GM04503 (cell line): Measurements from ENCODE around the gene LRRC74A.
"Not testable (repeated sequence)": the region's sequence is repeated elsewhere in the genome, so short reads cannot be mapped to it uniquely, and the experiment has no call there.

Source experiments
- DNase-seq: peaks from one replicate; pipeline ENCODE4 v3.0.0-alpha.2; 2012; ENCODE audit warnings: low read depth

Gene LRRC74A

GRCh38 chr14:76891391-76891790 lies 65.2 kb downstream of the LRRC74A start:
- DNase-seq = no peak

DNA sequence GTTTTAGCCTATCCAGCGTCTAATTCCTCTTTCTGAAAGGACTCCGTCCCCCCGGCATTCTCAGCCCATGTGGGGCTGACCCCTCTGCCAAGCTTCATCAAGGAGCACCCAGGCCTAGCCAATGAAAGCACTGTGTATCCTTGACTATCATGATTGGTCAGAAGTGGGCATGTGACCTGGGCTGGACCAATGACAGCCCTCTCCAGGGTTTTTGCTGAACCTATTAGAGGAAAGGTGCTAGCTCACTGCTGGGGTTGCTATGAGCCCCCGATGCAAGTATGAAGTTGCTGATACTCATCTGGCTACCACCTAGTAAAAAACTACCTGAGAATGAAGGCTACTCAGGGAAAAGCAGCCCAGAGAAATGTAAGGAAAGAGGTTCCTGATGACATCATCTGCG lies 68.1 kb downstream of the LRRC74A start:
- DNase-seq = no peak

DNA sequence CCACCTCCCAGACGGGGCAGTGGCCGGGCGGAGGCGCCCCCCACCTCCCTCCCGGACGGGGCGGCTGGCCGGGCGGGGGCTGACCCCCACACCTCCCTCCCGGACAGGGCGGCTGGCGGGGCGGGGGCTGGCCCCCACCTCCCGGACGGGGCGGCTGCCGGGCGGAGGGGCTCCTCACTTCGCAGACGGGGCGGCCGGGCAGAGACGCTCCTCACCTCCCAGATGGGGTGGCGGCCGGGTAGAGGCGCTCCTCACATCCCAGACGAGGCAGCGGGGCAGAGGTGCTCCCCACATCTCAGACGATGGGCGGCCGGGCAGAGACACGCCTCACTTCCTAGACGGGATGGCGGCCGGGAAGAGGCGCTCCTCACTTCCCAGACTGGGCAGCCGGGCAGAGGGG lies 71.8 kb downstream of the LRRC74A start:
- not testable (repeated sequence) for DNase-seq

- DNase-seq = no peak
Measured at GRCh38 chr14:76900682-76901081, 74.5 kb downstream of the LRRC74A start.

GRCh38 chr14:76901171-76902055 lies 75.2 kb downstream of the LRRC74A start:
- DNase-seq = peak; percentile 79

GRCh38 chr14:76902591-76902990 lies 76.4 kb downstream of the LRRC74A start:
- no peak for DNase-seq

DNA sequence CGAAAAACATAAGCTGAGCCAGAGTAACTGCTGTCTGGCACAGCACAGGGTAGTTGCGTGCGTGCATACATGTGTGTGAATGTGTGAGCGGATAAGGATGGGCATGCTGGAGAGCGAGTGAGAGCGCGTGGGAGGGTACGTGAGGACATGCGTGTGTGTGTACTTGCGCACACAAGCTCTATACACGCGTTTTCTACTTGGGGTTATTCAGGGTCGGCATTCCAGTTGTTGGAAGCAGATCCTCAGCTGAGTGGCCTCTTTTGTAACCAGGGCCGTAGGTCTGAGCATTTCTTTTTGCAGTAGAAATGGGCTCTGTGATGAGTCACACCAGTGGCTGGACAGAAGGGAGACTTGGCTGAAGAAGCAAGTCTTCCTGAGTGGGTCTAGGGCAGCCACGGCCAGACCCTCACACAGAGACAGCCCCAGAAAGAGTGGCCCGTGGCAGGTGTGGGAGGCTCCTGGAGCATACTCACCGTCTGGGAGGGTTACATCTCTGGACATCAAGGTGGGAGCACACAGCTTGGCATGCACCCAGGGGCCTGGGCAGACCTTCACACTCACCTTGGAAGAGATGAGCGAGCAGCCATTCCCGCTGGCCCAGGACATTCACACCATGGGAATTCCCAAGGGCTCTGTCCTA lies 78.0 kb downstream of the LRRC74A start:
- peak; percentile 92 for DNase-seq

DNA sequence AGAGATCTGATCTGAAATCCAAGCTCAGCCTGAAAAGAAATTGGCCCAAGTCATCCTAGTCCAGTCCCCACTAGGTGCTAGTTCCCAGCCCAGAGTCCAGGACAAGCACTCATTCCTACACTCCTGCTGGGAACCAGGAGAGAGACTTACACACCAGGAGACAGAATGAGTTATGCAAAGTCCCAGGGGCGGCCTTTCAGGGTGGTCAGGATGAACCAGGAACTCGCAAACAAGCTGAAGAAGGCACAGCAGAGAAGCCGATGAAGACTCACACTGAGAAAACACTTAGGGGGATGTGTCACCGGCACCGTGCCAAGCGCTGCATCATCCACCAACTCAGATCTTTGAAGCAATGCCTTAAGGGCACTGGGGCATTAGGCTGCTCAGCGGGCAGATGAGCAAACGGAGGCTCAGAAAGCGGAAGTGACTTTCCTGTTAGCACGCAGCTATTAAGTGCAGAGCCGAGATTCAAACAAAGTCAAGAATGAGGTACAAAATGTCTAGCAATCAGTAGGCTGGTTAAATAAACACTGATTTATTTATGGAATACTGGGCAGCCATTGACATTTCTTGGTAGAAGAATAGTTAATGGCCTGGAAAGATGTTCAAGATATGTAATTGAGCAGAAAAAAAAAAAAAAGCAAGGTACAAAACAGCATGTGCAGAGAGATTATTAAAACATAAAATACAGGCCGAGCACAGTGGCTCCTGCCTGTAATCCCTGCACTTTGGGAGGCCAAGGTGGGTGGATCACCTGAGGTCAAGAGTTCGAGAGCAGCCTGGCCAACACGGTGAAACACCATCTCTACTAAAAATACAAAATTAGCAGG lies 78.7 kb downstream of the LRRC74A start:
- DNase-seq = peak; percentile 94

DNA sequence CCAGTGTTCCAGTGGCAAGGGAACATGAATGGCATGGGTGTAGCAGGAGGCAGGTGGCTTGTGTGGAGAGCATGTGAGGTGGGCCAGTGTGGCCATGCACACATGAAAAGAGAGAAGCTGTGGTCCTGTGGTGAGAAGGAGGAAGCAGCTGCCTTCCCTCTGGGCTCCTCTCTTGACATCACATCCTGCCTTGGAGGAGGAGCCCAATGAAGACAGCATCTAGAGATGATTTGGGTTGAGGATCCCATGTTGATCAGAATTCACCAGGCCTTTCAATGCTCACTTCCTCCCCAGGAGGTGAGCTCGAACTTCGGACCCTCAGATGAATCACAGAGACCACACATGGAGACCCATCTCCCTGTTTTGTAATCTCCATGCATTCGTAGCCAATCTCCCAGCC lies 82.6 kb downstream of the LRRC74A start:
- DNase-seq = no peak

- no peak for DNase-seq
Measured at GRCh38 chr14:76909266-76909665, 83.1 kb downstream of the LRRC74A start.

GRCh38 chr14:76910371-76910890 lies 84.2 kb downstream of the LRRC74A start:
- no peak for DNase-seq

DNA sequence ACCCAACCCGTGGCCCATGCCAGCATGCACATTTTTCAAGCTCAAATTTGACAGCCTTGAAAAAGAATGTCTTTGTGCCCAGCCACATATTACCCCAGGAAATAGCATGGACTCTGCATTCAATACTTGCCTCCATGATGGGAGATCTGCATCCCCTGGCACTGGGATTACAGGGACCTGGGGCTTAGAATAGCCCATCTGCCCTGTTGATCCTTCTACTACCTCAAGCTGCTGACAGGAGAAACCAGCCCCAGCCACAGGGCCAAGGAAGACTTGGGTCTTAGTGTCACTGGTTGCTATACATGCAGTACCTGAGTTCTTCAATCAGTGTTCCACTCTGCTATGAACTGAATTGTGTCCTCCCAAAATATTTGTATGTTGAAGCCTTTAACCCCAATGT lies 85.3 kb downstream of the LRRC74A start:
- DNase-seq = no peak

GRCh38 chr14:76914533-76915081 lies 88.4 kb downstream of the LRRC74A start:
- not testable (repeated sequence) for DNase-seq

- DNase-seq = no peak
Measured at GRCh38 chr14:76916040-76916715, 90.0 kb downstream of the LRRC74A start.

- DNase-seq = no peak
Measured at GRCh38 chr14:76917158-76917596, 91.0 kb downstream of the LRRC74A start.

DNA sequence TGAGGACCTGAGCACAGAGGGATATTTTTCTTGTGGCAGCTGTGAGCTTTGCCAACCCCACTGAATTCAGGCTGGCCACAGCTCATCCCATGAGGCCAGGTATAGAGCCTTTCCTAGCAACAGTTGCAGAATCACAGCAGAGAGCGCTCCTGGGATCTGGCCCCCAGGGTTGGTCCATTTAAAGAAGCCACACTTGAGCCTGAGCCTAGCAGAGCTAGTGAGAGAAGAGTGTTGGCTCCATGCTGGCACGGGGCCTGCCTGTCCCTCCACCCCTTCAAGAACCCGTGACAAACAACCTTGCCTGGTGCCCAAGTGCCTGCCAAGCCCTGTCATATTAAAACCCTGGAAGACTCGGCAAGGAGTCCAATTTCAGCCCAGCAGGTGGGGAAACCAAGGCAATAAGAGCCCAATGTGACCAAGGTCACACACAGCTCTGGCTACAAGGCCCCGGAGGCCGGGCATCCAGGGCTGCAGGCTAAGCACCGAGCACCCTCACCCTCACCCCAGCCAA lies 91.6 kb downstream of the LRRC74A start:
- no peak for DNase-seq

GRCh38 chr14:76918256-76918781 lies 92.1 kb downstream of the LRRC74A start:
- DNase-seq = peak; percentile 89

DNA sequence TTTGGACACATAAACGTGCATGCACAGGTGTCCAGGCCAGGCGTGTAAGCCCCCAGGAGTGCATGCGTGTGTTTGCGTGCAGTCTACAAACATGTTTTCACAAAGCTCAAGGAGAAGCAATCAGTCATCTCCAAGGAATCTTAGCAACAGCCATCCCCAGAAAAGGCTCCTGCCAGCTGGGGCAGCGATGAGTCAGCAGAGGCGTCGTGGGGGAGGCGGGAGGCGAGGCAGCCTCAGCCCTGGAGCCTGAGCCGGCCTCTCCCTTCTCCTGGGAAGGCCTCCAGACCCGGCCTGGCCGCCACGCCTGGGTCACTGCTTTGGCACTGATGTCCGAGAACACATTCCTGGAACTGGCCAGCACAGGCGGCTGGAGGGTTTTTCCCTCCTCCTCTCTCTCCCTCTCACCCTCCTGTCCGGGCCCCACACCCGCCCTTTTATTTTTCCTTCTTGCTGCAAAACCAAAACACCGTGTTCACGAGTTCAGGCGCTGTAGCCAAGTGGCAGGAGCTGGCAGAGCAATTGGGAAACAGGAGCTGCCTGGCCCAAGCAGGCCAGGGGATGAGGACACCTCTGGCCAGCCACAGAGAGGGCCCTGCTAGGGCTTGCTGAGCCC lies 92.7 kb downstream of the LRRC74A start:
- peak; percentile 97 for DNase-seq
